NCI-H446 treated with DMSO at 0.1 percent for 48 hours (cell line): Measurements from ENCODE around the gene ZNF429.
"Not testable (repeated sequence)": the region's sequence is repeated elsewhere in the genome, so short reads cannot be mapped to it uniquely, and the experiment has no call there.

Experiments
- DNase-seq: peaks from one replicate; lab custom pipeline; 2025; lab: John Stamatoyannopoulos, UW

Gene ZNF429

DNA sequence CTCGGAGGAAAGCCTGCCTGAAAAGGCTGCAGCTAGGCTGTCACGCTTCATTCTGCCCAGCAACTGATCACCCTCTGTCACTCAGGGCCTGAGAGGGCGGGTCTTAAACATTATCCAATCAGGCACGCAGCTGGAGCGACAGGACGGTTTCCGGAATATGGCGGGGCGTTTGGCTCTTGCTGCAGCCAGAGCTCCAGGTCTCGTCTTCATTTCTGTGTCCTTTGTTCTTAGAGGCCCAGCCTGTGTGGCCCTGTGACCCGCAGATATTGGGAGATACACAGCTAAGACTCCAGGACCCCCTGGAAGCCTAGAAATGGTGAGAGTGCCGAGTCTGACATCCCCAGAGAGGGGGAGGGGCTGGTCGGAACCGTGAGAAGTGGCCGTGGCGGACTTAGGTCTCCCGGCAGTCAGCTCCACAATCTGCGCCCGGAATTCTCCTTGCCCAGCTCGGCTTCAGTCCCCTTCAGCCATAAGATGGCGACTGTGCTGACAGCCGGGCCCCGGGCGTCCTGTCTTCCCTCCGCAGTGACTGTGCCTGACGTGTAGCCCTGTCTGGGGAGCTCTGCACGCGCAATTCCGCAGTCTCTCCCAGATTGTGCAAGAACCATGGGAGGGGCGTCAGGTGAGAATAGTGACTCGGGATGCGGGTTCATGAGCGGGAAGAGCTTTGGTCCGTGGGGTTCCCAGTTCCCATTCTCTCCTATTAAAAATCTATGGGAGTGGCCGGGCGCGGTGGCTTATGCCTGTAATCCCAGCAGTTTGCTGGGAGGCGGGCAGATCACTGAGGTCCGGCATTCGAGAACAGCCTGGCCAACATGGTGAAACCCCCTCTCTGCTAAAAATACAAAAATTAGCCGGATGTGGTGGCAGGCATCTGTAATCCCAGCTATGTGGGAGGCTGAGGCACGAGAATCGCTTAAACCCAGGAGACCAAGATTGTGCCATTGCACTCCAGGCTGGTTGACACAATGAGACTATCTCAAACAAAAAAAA, at the start of gene ZNF429:
ZNF429 (plus strand) TSS at position 144 of the 993 bp plus-strand sequence; CDS start at position 314, 170 bp downstream.
- DNase-seq: peak; percentile 50

DNA sequence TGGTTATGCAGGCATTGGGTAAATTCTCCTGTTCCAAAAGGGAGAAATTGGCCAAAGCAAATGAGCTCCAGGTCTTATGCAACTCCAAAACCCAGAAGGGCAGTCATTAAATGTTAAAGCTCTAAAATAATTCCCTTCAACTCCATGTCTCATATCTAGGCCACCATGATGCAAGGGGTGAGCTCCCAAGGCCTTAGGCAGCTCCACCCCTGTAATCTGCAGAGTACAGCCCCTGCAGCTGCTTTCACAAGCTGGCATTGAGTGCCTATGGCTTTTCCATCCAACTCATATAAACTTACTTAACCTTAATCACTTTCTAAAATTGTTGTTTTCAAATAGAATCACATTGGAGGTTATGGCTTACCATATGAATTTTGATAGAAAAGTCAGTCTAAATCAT, 44.7 kb upstream of the ZNF429 start:
- DNase-seq: no peak

DNA sequence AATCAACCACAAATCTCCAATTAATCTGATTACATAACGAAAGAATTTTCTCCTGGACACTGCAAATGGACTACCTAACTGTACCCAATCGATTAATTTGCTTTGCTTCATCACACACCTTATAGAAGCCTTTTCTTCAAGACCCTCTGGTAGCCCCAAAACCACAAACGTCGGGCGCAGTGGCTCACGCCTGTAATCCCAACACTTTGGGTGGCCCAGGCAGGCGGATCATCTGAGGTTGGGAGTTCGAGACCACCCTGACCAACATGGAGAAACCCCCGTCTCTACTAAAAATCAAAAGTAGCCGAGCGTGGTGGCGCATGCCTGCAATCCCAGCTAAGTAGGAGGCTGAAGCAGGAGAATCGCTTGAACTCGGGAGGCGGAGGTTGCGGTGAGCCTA, 42.9 kb upstream of the ZNF429 start:
- no peak for DNase-seq

DNA sequence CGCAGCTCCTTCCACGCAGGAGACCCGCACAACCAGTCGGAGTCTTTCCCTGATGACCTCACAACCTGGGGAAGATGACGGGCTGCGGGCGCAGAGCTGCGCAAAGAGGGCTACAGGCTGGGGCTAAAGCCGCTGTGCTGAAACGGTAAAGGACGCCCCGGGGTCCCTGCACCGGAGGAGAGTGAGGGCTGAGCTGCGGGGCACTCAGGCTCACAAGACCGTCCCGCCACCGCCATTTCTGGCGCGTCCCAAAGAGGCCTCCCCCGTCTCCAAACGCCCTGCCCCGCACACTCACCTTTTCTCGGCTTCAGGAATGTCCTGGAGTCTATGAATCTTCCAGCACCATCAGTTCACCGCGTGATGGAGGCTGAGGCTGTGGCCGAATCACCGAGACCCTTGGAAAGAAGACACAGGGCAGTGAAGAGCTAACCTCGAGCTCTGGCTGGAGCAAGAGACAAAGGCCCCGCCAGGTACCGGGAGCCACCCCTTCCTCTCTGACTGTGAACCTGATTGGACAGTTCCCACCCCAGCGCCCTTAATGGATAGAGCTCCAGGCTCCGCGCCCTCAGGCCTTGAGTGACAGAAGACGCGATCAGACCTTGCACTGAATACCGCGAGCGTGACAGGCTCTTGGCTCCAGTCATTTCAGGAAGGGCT, 41.8 kb upstream of the ZNF429 start:
- DNase-seq: no peak

DNA sequence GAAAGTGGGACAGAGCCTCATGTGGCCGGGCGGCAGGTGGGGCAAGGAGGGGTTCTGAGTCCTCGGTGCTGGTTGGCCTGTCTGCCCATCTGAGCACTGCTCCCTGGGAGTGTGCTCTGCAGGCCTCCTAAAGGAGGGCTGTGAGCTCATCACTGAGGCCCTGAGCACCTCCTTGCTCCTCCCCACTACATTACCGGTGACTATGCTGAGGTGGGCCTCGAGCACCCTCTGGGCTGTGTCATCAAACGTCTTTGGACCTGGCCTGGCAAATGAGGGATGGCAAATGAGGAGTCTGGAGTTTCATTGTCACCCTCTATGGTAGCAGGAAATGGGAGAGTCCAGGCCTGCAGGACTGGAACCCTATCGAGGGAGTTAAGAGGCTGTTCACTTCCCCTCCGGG, 38.8 kb upstream of the ZNF429 start:
- no peak for DNase-seq

DNA sequence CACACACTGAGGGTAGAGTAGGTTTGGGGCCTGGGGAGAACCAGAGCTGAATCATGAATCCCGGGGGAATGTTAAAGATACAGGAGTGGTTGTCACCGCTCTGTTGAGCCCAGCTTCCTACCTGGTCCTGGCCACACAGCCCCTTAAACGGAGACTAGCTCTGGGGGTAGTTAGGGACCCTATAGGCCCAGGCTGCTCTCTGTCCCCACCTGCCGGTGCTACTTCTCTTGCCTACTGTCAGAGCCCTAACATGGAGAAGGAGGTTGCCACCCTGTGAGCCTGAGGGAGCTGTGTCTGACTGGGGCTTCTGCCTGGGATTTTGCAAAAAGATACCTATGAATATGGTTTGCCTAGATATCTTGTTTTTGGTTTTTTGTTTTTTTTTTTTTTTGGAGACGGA, 36.6 kb upstream of the ZNF429 start:
- DNase-seq: no peak

DNA sequence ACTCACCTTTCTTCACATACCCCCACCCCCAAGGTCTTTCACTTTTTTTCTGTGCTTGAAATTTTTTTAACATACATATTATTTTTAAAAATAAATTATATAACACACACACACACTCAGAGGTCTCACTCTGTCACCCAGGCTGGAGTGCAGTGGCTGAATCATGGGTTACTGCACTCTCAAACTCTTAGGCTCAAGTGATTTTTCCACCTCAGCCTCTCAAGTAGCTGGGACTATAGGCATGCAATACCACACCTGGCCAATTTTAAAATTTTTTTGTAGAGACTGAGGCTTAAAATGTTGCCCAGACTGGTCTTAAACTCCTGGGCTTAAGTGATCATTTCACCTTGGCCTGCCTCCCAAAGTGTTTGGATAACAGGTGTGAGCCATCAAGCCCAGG, 32.9 kb upstream of the ZNF429 start:
- no peak for DNase-seq

DNA sequence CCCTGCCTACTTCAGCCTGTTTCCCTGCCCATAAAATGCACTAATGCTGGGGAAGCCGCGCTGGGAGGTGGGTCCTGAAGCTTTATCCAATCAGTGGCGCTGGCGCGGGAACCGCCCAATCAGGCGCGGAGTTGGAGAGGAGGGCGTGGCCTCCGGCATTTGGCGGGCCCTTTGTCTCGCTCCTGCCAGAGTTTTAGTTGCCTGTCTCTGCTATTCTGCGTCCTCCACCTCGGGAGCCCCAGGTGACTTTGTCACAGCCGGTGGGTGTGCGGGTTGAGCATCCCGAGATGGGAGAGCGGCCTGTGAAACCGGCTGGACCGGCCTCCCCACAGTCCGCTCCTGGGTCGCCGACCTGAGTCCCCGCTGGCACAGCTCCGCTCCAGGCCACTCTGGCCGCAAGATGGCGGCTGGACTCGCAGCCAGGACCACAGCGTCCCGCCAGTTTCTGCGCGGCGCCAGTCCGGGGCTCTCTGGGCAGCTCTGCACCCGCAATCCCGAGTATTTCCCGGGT, 30.7 kb upstream of the ZNF429 start:
- no peak for DNase-seq

DNA sequence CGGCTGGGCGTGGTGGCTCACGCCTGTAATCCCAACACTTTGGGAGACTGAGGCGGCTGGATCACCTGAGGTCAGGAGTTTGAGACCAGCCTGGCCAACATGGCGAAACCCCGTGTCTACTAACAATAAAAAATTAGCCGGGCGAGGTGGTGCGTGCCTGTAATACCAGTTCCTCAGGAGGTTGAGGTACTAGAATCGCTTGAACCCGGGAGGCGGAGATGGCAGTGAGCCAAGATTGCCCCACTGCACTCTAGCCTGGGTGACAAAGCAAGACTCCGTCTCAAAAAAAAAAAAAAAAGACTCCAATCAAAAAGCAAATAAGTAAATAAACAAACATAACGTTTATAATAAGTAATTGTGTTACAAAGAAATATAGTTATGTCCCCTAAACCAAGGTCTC, 23.0 kb upstream of the ZNF429 start:
- not testable (repeated sequence) for DNase-seq

DNA sequence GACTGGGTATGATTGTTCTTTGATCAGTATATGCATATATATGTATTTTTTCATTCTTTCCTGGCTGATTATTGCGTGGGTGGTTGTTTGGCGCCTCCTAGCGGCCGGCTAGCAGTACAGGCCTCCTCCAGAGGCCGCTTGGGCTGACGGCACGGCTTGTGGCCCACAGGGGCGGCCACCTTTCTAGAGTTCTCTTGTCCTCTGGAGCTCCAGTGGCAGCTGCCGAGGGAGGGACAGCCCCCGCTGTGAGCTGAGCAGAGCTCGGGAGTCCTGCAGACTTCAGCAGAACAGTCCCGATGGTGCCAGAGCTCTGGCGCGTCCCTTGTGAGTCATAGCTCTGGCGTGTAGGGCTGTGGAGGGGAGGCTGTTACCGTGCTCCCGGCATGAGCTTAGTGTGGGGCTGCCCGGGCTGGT, 22.5 kb upstream of the ZNF429 start:
- no peak for DNase-seq

DNA sequence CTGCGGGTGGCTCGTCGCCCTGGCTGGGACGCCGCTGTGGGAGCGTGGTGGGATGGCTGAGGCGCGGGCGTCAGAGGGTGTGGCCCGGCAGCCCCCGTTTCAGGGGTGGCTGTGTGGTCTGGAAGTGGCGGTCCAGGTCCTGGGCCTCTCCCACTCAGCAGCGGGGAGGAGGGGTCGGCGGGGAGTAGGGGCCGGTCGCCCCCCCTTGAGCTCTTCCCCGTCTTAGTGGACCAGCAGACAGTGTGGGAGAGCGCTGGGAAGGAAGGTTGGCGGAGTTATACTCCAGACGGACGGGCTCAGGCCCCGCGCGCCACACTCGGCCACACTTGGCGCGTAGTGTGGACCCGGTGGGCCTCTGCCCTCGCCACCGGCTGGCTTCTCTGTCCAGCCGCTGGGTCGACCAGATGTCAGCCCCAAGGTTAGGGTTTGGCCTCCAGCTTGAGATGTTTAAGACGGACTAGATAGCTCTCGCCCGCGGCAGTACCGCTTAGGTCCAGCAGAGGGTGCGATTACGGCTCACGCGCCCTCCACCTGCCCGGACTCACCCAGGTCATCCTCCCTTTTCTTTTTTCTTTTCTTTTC, 21.7 kb upstream of the ZNF429 start:
- no peak for DNase-seq

DNA sequence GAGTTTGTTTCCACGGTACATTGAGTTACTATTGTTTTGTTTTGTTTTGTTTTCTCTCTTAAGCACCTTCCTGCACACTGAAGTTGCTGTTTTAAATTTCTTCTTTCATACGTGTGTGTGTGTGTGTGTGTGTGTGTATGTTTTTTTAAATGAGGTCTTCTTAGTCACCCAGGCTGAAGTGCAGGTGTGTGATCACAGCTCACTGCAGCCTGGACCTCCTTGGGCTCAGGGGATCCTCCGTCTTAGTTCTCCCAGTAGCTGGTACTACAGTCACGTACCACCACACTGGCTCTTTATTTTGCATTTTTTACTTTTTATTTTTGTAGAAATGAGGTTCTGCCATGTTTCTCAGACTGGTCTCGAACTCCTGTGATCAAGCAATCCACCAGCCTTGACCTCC, 20.8 kb upstream of the ZNF429 start:
- DNase-seq: no peak

DNA sequence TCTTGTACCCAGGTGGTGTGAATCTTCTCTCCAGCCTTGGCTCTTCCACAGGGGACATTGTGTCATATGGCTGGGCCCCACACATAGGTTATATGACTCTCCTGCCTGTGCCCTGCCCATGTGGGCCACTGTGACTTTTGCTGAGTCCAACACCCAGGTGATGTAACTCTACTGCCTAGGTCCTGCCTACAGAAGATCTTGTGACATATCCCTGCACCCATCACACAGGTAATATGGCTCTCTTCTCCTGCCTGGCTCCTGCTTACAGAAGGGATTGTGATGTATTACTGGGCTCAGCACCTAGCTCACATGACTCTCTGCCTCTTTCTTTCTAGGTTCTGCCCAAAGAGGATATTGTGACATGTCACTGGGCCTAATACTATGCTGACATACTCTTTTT, 19.5 kb upstream of the ZNF429 start:
- DNase-seq: no peak

DNA sequence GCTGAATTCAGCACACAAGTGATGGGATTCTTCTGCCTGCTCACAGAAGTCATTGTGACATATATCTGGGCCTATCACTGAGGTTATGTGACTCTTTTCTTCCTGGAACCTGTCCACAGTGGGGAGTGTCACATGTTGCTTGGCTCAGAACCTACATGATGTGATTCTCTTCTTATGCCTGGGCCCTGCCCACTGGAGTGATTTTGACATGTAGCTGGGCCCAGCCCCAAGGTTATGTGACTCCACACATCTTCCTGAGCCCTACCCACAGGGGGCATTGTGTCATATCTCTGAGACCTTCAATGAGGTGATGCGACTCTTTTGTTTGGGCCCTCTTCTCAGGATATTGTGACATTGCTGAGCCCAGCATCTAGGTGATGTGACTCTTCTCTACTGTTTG, 17.4 kb upstream of the ZNF429 start:
- no peak for DNase-seq

DNA sequence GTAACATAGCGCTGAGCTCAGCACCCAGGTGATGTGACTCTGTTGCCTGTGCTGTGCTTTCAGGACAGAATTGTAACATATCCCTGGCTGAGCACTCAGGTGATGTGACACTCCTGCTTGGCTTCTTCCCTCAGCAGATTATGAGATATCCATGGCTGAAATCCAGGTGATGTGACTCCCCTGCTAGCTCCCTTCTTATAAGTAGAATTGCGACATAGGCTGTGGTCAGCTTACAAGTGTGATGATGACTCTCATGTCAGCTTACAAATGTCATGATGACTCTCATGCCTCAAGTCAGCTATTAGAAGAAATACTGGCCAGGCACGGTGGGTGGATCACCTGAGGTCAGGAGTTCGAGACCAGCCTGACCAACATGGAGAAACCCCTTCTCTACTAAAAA, 14.3 kb upstream of the ZNF429 start:
- DNase-seq: no peak

DNA sequence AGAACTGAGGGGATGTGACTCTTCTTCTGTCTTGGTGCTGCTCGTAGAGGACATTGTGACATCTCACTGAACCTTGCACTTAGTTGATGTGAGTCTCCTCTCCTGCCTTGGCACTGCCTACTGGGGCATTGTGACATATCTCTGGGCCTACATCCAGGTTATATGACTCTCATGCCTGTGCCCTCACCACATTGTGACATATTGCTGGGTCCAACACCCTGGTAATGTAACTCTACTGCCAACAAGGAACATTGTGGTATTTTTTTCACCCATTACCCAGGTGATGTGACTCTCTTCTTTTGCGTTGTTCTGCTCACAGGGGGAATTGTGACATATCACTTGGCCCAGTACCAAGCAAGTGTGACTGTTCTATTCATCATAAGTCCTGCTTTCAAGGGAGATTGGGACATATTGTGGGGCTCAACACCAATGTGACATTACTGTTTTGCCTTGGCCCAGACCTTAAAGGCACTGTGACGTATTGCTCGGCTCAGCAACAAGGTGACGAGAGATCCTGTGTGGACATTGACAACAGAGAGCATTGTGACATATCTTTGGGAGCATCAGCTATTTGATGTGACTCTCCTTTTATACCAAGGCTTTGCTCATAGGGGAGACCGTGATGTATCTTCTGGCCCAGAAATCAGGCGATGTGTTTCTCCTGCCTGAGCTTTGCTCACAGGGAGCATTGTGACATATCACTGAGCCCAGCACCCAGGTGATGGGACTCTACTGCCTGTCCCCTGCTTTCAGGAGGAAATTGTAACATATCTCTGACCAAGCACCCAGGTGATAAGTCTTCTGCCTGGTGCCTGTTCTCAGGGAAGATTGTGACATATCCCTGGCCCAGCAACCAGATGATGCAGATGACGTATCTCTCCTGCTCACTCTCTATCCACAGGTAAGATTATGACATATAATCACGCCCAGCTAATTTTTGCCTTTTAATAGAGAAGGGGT, 12.2 kb upstream of the ZNF429 start:
- DNase-seq: no peak

DNA sequence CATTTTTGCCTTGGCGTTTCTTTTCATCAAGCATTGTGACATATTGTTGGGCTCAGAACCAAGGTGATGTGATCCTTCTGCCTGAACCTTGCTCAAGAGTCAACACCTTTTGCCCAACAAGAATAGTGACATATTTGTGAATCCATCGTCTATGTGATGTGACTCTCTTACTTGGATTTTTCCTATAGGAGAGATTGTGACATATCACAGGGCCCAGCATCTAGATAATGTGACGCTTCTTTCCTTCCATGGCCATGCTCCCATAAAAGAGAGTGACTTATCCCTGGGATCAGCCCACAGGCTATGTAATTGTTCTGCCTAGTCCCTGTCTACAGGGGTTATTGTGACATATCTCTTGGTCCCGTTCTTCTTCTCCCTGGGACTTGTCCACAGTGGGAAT, 8.5 kb upstream of the ZNF429 start:
- no peak for DNase-seq

DNA sequence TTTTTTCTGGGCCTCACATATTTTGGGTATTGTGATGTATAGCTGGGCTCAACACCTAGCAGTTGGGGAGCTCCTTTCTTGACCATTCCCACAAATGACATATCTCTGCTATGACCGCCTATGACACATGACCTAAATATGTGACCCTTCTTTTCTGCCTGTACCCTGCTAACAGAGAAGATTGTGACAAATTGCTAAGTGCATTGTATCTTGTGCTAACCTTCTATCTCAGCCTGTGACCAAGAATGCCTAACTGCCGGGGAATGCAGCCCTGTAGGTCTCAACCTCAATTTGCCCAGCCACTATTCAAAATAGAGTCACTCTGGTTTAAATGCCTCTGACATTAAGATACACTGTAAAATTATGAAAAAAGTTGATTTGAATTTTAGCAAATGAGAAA, 6.8 kb upstream of the ZNF429 start:
- DNase-seq: no peak

DNA sequence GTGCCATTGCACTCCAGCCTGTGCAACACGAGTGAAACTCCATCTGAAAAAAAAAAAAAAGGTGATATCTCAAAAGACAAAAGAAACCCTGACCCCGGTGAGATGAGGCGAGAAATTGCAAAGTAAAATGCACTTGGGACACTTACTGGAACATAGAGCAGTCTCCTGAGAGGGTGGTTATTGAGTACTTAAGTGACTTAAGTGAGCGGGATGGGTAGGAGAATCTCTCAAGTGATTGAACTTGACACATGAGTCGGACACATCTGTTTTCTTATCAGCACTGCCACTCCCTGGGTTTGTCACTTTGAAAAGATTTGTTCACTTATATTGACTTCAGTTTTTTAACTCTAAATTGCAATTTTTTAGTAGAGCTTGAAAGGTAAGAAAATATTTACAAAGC, 2.8 kb downstream of the ZNF429 start:
- no peak for DNase-seq

DNA sequence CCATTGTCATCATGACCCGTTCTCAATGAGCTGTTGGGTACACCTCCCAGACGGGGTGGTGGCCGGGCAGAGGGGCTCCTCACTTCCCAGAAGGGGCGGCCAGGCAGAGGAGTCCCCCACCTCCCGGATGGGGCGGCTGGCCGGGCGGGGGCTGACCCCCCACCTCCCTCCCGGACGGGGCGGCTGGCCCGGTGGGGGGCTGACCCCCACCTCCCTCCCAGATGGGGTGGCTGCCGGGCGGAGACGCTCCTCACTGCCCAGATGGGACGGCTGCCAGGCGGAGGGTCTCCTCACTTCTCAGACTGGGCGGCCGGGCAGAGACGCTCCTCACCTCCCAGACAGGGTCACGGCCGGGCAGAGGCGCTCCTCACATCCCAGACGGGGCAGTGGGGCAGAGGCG, 5.7 kb downstream of the ZNF429 start:
- DNase-seq: not testable (repeated sequence)

DNA sequence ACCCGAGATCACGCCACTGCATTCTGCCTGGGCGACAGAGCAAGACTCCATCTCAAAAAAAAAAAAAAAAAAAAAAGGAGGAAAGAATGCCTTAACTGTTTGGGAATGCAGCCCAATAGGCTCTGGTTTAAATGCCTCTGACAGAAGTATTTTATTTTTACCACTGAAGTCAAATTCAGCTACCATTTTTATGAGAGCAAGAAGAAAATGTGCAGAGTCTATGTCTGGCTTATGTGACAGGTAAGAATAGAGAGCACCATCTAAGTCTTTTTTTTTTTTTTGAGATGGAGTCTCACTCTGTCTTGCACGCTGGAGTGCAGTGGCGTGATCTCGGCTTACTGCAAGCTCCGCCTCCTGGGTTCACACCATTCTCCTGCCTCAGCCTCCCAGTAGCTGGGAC, 7.2 kb downstream of the ZNF429 start:
- DNase-seq: not testable (repeated sequence)

DNA sequence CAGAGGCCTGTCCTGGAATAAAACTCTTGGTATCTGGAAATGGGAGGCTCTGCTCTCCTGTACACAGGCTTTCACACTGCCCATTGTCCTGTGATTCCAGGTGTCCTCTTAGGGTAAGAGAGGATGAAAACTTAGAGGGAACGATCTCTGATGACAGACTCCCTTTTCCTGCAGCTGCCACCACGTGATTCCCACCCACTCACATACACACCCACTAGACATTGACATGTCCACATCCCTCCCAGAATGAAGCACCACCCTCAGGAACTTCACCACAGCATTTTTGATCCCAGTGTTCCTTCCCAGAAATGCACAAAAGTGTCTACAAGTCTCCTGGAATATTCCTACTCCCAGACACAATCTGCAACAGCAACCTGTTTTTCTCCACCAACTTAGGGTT, 8.2 kb downstream of the ZNF429 start:
- DNase-seq: no peak
